Measurements from ENCODE around the gene MEG3. TPM values are rescaled to one million over a fixed set of nuclear protein-coding genes. Genes with fewer than 3 reads are reported as not detected.

The MEG3 gene
- total RNA-seq, 3 donors from 2014 or later (not counting 1 experiment from before 2014, with no cell fraction given), result 1.0 to 6.6 (median 1.9) TPM

DNA sequence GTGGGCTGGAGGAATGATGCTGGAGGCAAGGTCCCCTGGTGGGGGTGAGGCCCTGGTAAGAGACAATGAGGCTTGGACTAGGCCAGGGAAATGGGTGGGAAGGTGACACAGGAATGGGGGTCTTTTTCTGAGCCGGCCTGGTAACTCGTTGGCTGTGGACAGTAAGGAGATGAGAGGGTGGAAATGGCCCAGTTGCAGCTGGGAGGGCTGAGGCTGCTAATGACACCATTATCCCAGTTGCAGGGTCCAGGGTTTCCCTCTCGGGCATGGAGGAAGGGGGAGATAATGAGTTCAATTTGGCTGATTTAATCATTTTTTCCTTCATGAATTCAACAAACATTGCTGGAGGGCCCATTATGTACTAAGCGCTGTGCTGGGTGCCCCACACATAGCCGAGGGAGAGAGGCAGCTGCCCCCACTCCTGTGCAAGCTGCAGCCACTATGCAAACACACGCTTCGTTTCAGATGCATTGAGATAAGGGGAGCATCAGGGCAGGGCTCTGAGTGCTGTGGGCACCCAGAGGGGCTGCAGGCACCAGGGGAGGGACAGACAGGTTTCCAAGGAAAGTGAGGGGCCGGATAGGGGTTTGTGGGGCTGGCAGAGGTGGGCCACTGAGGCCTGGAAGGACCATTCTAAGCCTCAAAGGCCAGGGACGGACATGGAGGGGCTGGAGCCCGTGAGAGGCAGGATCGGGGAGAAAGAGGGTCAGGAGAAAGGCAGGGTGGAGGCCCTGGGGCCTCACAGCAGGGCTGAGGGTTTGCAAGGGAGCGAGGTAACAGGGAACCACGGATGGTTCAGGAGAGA, 43.2 kb upstream of the MEG3 start:
- ATAC-seq (no peak), DNase-seq (no peak)
- Mint-ChIP-seq H3K36me3 (no peaks in the 10 kb centered on the region), H3K27ac (no peak overlapping the region), H3K4me1 (no peaks in the 10 kb centered on the region), H3K4me3 (no peak overlapping the region), H3K9me3 (no peaks in the 10 kb centered on the region), H3K27me3 (ENCODE audit: low read depth in 2 of 2) (peaks cover 5 to 6% of the 10 kb centered on the region in 2 donors)
- intact Hi-C loops (cut with micrococcal nuclease), result no loop called here
- Histone ChIP-seq H3K9me3 (ENCODE audit: control insufficient read depth, insufficient read depth, low read length) (no peaks in the 10 kb centered on the region), H3K27ac (ENCODE audit: low read length) (no peak overlapping the region), H3K4me3 (ENCODE audit: low read length) (no peak overlapping the region), H3K36me3 (ENCODE audit: control insufficient read depth, insufficient read depth, low read length) (no peaks in the 10 kb centered on the region), H3K27me3 (ENCODE audit: control insufficient read depth, insufficient read depth, low read length) (no peaks in the 10 kb centered on the region), H3K4me1 (ENCODE audit: control insufficient read depth, insufficient read depth, low read length) (no peaks in the 10 kb centered on the region)
- TF ChIP-seq, protein P1, sequence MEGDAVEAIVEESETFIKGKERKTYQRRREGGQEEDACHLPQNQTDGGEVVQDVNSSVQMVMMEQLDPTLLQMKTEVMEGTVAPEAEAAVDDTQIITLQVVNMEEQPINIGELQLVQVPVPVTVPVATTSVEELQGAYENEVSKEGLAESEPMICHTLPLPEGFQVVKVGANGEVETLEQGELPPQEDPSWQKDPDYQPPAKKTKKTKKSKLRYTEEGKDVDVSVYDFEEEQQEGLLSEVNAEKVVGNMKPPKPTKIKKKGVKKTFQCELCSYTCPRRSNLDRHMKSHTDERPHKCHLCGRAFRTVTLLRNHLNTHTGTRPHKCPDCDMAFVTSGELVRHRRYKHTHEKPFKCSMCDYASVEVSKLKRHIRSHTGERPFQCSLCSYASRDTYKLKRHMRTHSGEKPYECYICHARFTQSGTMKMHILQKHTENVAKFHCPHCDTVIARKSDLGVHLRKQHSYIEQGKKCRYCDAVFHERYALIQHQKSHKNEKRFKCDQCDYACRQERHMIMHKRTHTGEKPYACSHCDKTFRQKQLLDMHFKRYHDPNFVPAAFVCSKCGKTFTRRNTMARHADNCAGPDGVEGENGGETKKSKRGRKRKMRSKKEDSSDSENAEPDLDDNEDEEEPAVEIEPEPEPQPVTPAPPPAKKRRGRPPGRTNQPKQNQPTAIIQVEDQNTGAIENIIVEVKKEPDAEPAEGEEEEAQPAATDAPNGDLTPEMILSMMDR (IDR thresholded peaks at IDR 0.05), result no peak
- WGBS (ENCODE audit: insufficient coverage), result 68% methylated on average over 13 of the region's 13 CpGs

DNA sequence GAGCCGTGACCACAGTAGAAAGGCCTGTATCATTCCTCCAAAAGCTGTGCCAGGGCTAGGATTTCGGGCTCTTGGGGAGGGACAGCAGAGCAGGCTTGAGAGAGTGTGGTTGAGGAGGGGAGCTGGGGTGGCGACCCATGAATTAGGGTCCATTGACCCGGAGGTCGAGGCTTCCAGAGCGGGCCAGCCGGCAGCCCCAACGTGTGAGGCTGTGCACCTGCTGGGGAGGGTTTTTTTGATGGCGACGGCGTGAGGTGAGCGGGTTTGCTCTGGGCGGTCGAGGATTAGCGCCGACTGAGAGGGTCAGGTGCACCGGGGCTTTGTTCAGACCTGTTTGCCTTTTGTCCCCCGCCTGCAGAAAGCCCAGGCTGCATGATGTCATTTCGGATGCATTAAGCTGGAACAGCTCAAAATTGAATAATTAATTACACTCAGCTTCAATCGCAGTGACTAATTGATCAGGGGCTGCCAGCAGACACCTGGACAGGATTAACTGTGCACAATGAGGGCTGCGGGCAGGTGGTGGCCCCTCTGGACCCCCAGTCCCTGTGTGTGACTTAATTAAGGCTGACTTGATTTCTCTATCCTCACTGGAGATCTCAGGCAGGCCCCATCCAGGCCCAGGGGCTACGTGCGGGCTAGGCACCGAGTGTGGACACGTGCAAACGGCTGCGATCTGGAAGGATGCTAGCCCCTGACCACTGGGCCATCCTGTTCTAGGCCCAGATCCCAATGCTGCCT, 42.1 kb upstream of the MEG3 start:
- Mint-ChIP-seq H3K27ac (no peak overlapping the region), H3K36me3 (no peaks in the 10 kb centered on the region), H3K27me3 (ENCODE audit: low read depth in 2 of 2) (peaks cover 5 to 6% of the 10 kb centered on the region in 2 donors), H3K4me1 (no peaks in the 10 kb centered on the region), H3K9me3 (no peaks in the 10 kb centered on the region), H3K4me3 (no peak overlapping the region)
- H3K36me3 ChIP-seq (ENCODE audit: control insufficient read depth, insufficient read depth, low read length), result no peaks in the 10 kb centered on the region
- H3K27me3 ChIP-seq (ENCODE audit: control insufficient read depth, insufficient read depth, low read length), result no peaks in the 10 kb centered on the region
- TF ChIP-seq, protein P1 (IDR thresholded peaks at IDR 0.05), result no peak
- intact Hi-C loops (cut with micrococcal nuclease), result no loop called here
- 89% methylated on average over 27 of the region's 27 CpGs for WGBS (ENCODE audit: insufficient coverage)
- H3K9me3 ChIP-seq (ENCODE audit: control insufficient read depth, insufficient read depth, low read length), result no peaks in the 10 kb centered on the region
- no peak overlapping the region for H3K27ac ChIP-seq (ENCODE audit: low read length)
- H3K4me1 ChIP-seq (ENCODE audit: control insufficient read depth, insufficient read depth, low read length), result no peaks in the 10 kb centered on the region
- ATAC-seq (no peak), DNase-seq (no peak)
- H3K4me3 ChIP-seq (ENCODE audit: low read length), result no peak overlapping the region

DNA sequence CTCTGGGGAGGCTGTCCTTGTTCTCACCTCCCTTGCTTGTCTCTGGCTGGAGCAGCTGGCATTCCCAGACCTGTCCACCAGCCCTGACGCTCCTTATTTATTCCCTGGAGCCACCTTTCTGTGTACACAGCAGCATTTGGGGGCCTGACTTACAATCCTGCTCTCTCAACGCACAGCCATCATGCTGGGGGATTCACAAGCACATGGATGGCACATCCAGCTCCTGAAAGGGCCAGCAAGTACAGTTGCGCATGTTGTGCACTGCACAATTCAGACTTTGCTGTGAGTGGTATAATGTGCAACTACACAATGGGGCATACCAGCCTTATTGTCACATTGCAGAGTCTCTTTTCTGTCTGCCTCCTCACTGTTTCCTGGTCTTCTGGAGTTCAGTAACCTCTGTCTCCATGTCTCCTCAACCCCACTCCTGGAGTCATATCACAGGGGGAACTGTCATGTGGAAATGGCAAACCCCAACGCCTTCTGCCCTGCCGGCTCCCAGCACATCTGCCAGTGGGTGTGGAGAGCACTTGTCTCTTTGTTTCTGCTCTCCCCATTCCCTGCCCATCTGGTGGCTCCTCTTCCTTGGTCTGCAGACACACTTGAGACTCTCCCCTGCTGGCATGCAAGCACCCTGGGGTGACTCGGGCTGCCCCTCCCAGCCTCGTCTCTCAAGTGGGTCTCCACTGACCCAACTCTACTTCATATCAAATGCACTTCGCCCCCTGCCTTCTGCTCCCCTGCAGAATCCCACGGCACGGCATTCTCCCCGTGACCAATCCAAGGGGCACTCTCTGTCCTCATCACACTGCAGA, 41.2 kb upstream of the MEG3 start:
- no peaks in the 10 kb centered on the region for H3K9me3 ChIP-seq (ENCODE audit: control insufficient read depth, insufficient read depth, low read length)
- ATAC-seq (no peak), DNase-seq (no peak)
- H3K36me3 ChIP-seq (ENCODE audit: control insufficient read depth, insufficient read depth, low read length), result no peaks in the 10 kb centered on the region
- Mint-ChIP-seq H3K9me3 (no peaks in the 10 kb centered on the region), H3K4me1 (no peaks in the 10 kb centered on the region), H3K27ac (no peak overlapping the region), H3K27me3 (ENCODE audit: low read depth in 2 of 2) (peaks cover 5 to 6% of the 10 kb centered on the region in 2 donors), H3K4me3 (no peak overlapping the region), H3K36me3 (no peaks in the 10 kb centered on the region)
- TF ChIP-seq, protein P1 (IDR thresholded peaks at IDR 0.05), result no peak
- no peaks in the 10 kb centered on the region for H3K27me3 ChIP-seq (ENCODE audit: control insufficient read depth, insufficient read depth, low read length)
- no peaks in the 10 kb centered on the region for H3K4me1 ChIP-seq (ENCODE audit: control insufficient read depth, insufficient read depth, low read length)
- WGBS (ENCODE audit: insufficient coverage), result 88% methylated on average over 11 of the region's 11 CpGs
- H3K4me3 ChIP-seq (ENCODE audit: low read length), result no peak overlapping the region
- intact Hi-C loops (cut with micrococcal nuclease), result no loop called here
- no peak overlapping the region for H3K27ac ChIP-seq (ENCODE audit: low read length)

Measured in natural killer cell (primary cell).